GM12878 (cell line): ENCODE data around the gene SPA17. TPM values are rescaled to one million over a fixed set of nuclear protein-coding genes. Genes with fewer than 3 reads are reported as not detected.

ENCODE experiments used
- BCLAF1 ChIP-seq: fragments of 450-650 bp; IDR thresholded peaks from 2 replicates; pipeline ENCODE4 v1.6.1; 2017; ENCODE audit warnings: antibody characterized with exemption, mild to moderate bottlenecking, moderate library complexity
- CUX1 ChIP-seq: IDR thresholded peaks from 2 replicates; pipeline ENCODE4 v1.6.1; 2012; ENCODE audit warnings: improper control_type of control experiment, low read depth, low read length; ENCODE audit not compliant: insufficient replicate concordance
- NBN ChIP-seq: fragments of 450-650 bp; IDR thresholded peaks from 2 replicates; pipeline ENCODE4 v1.6.1; 2016
- SIN3A ChIP-seq: IDR thresholded peaks from 2 replicates; pipeline ENCODE4 v1.6.1; 2012; ENCODE audit warnings: low read depth, low read length, improper control_type of control experiment
- SPI1 ChIP-seq: IDR thresholded peaks from 2 replicates; pipeline ENCODE4 v1.6.1; 2011; ENCODE audit warnings: low read depth, mild to moderate bottlenecking, low read length, moderate library complexity, borderline replicate concordance; ENCODE audit not compliant: insufficient read depth
- SUZ12 ChIP-seq: fragments of 200-600 bp; sonication (generic); IDR thresholded peaks from one replicate; pipeline ENCODE4 v1.6.1; 2018; ENCODE audit warnings: antibody characterized with exemption, mild to moderate bottlenecking; ENCODE audit not compliant: unreplicated experiment
- ZNF207 ChIP-seq: fragments of 450-650 bp; IDR thresholded peaks from 2 replicates; pipeline ENCODE4 v1.6.1; 2014; ENCODE audit warnings: antibody characterized with exemption, mild to moderate bottlenecking, borderline replicate concordance
- polyA plus RNA-seq, 11 experiments: library from polyadenylated mRNA; depleted of rRNA in 4 of 11; unstranded in 6 of 11; stranded (reverse) in 5 of 11; fragments of >200 nt; fragmentation: Nextera tagmentation in 4 of 11; fragmentation: Illumina TruSeq in 1 of 11; extraction: Ambion mirVana in 4 of 11; extraction: Trizol in 1 of 11; gene quantifications; 1 replicate in 1 of 11; 2 replicates in 10 of 11; pipeline versions ENCODE4 v1.2.1 to v1.2.3, GENCODE V29; 2011 to 2016; ENCODE audit warnings: inconsistent platforms in 2 of 11, missing spikeins in 2 of 11, low read depth in 1 of 11
- total RNA-seq, 4 experiments: library from RNA; depleted of rRNA in 3 of 4; stranded (reverse); fragments of >200 nt in 3 of 4; fragmentation: Illumina TruSeq in 1 of 4; extraction: Trizol in 1 of 4; gene quantifications; 2 replicates each; pipeline versions ENCODE4 v1.2.1 to v1.2.3, GENCODE V29; 2013 to 2021
- TF ChIP-seq, protein P1 (sequence below): IDR thresholded peaks from 2 replicates; pipeline ENCODE4 v1.6.1; 2011; ENCODE audit warnings: low read depth, low read length, improper control_type of control experiment, borderline replicate concordance
- TF ChIP-seq, protein P2 (sequence below): fragments of 450-650 bp; IDR thresholded peaks from 2 replicates; pipeline ENCODE4 v1.6.1; 2017; ENCODE audit warnings: mild to moderate bottlenecking

The SPA17 gene
- total and polyA plus RNA-seq, 10 of the 15 experiments (the other 5 are each of a cell fraction or from before 2014, with no cell fraction given) = 2.9 to 13.2 (median 8.5) TPM

- no peak for TF ChIP-seq CUX1
- TF ChIP-seq ZNF207 = no peak
- no peak for TF ChIP-seq SUZ12
- TF ChIP-seq, protein P1, sequence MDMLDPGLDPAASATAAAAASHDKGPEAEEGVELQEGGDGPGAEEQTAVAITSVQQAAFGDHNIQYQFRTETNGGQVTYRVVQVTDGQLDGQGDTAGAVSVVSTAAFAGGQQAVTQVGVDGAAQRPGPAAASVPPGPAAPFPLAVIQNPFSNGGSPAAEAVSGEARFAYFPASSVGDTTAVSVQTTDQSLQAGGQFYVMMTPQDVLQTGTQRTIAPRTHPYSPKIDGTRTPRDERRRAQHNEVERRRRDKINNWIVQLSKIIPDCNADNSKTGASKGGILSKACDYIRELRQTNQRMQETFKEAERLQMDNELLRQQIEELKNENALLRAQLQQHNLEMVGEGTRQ = no peak
- no peak for TF ChIP-seq NBN
- TF ChIP-seq SIN3A = no peak
- TF ChIP-seq SPI1 = no peak
- TF ChIP-seq, protein P2, sequence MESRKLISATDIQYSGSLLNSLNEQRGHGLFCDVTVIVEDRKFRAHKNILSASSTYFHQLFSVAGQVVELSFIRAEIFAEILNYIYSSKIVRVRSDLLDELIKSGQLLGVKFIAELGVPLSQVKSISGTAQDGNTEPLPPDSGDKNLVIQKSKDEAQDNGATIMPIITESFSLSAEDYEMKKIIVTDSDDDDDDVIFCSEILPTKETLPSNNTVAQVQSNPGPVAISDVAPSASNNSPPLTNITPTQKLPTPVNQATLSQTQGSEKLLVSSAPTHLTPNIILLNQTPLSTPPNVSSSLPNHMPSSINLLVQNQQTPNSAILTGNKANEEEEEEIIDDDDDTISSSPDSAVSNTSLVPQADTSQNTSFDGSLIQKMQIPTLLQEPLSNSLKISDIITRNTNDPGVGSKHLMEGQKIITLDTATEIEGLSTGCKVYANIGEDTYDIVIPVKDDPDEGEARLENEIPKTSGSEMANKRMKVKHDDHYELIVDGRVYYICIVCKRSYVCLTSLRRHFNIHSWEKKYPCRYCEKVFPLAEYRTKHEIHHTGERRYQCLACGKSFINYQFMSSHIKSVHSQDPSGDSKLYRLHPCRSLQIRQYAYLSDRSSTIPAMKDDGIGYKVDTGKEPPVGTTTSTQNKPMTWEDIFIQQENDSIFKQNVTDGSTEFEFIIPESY = no peak
- TF ChIP-seq BCLAF1 = no peak
Measured at GRCh38 chr11:124707829-124708228, 34.1 kb downstream of the SPA17 start (continued).
